ENCODE measurements around the gene SLIT2.

- no peak for TF ChIP-seq CTCF (IDR thresholded peaks at IDR 0.05; ENCODE audit: insufficient read depth, low read depth, low read length)
- TF ChIP-seq EZH2 (IDR thresholded peaks at IDR 0.05; ENCODE audit: insufficient read depth, low read length), result no peak
These were observed 17.6 kb downstream of the SLIT2 start for GRCh38 chr4:20269320-20269719.
